SK-N-SH (cell line): ENCODE data around the gene ANKUB1. TPM values are rescaled to one million over a fixed set of nuclear protein-coding genes. Genes with fewer than 3 reads are reported as not detected.

Source experiments
- CTCF ChIA-PET: fragments of 300-600, 350-600 bp; formaldehyde crosslinking; extraction: SDS; loops from one replicate; lab custom pipeline; 2021; lab: Yijun Ruan, JAX
- POLR2A ChIA-PET: fragments of 350-600 bp; sonication (Branson Sonifier 250); formaldehyde crosslinking; extraction: SDS; loops from one replicate; lab custom pipeline; 2020; ENCODE audit warnings: antibody characterized with exemption, inconsistent platforms; lab: Yijun Ruan, JAX
- DNase-seq: peaks from one replicate; pipeline ENCODE4 v3.0.0; 2012
- H2AFZ ChIP-seq: fragments of 200-600 bp; sonication (generic); 2 replicates; pipeline ENCODE4 v1.8.1; 2016; ENCODE audit warnings: antibody characterized with exemption, mild to moderate bottlenecking, low read depth
- H3F3A ChIP-seq: fragments of 200-600 bp; sonication (generic); replicated peaks from 2 replicates; pipeline ENCODE3; 2016; ENCODE audit warnings: antibody characterized with exemption, mild to moderate bottlenecking; ENCODE audit not compliant: insufficient read depth
- H3K27ac ChIP-seq, 2 experiments: fragments of 200-500 bp in 1 of 2; fragments of 200-600 bp in 1 of 2; sonication (Bioruptor generic) in 1 of 2; sonication (generic), shearing (Covaris generic) in 1 of 2; 2 replicates each; pipeline versions ENCODE4 v1.5.1 to v1.6.1; 2014 to 2016; ENCODE audit warnings: low read depth in 2 of 2, inconsistent platforms in 1 of 2, low read length in 1 of 2, mild to moderate bottlenecking in 1 of 2, mixed read lengths in 1 of 2
- H3K27me3 ChIP-seq: fragments of 200-600 bp; sonication (generic), shearing (Covaris generic); 2 replicates; pipeline ENCODE4 v1.6.1; 2016; ENCODE audit warnings: mixed run types; ENCODE audit not compliant: insufficient read depth
- H3K36me3 ChIP-seq, 2 experiments: fragments of 200-500 bp in 1 of 2; fragments of 200-600 bp in 1 of 2; sonication (Bioruptor generic) in 1 of 2; sonication (generic) in 1 of 2; replicated peaks in 1 of 2; 2 replicates each; pipeline versions ENCODE3 to v1.5.1; 2014 to 2016; ENCODE audit warnings: low read length in 1 of 2, mild to moderate bottlenecking in 1 of 2; ENCODE audit not compliant: insufficient read depth in 2 of 2, control insufficient read depth in 1 of 2
- H3K4me1 ChIP-seq, 2 experiments: fragments of 200-500 bp in 1 of 2; fragments of 200-600 bp in 1 of 2; sonication (Bioruptor generic) in 1 of 2; sonication (generic), shearing (Covaris generic) in 1 of 2; 2 replicates each; pipeline versions ENCODE4 v1.5.1 to v1.6.1; 2014 to 2016; ENCODE audit warnings: low read depth in 1 of 2, low read length in 1 of 2, mixed run types in 1 of 2; ENCODE audit not compliant: insufficient read depth in 2 of 2, control insufficient read depth in 1 of 2
- H3K4me2 ChIP-seq: fragments of 200-600 bp; sonication (generic), shearing (Covaris generic); 2 replicates; pipeline ENCODE4 v1.6.1; 2017; ENCODE audit warnings: mixed run types
- H3K4me3 ChIP-seq, 2 experiments: fragments of 200-500 bp in 1 of 2; fragments of 200-600 bp in 1 of 2; sonication (Bioruptor generic) in 1 of 2; sonication (generic), shearing (Covaris generic) in 1 of 2; 2 replicates each; pipeline versions ENCODE4 v1.5.1 to v1.8.1; 2014 to 2016; ENCODE audit warnings: low read depth in 2 of 2, inconsistent platforms in 1 of 2, low read length in 1 of 2, mild to moderate bottlenecking in 1 of 2, mixed read lengths in 1 of 2, moderate library complexity in 1 of 2
- H3K79me2 ChIP-seq: fragments of 200-600 bp; sonication (generic); 2 replicates; pipeline ENCODE4 v1.8.1; 2017; ENCODE audit warnings: mild to moderate bottlenecking; ENCODE audit not compliant: insufficient read depth
- H3K9ac ChIP-seq: fragments of 200-600 bp; sonication (generic); 2 replicates; pipeline ENCODE4 v1.6.1; 2017; ENCODE audit warnings: mixed run types
- H3K9me2 ChIP-seq: fragments of 200-600 bp; sonication (generic); 2 replicates; pipeline ENCODE4 v1.6.1; 2017; ENCODE audit warnings: mixed run types
- H3K9me3 ChIP-seq: fragments of 200-600 bp; sonication (generic); 2 replicates; pipeline ENCODE4 v1.6.1; 2017; ENCODE audit warnings: mixed run types, mild to moderate bottlenecking, moderate library complexity
- H4K20me1 ChIP-seq: fragments of 200-600 bp; sonication (generic); 2 replicates; pipeline ENCODE4 v1.6.1; 2017; ENCODE audit warnings: mild to moderate bottlenecking, mixed run types; ENCODE audit not compliant: insufficient read depth
- EP300 ChIP-seq, 2 experiments: IDR thresholded peaks; 2 replicates each; pipeline versions ENCODE4 v1.4.0 to v1.6.1; 2012; ENCODE audit warnings: borderline replicate concordance in 1 of 2, low read depth in 1 of 2, low read length in 1 of 2
- EZH2phosphoT487 ChIP-seq: fragments of 200-600 bp; sonication (generic); IDR thresholded peaks from 2 replicates; pipeline ENCODE4 v1.6.1; 2017; ENCODE audit warnings: low read depth, mixed run types, mild to moderate bottlenecking, antibody characterized with exemption, moderate library complexity, borderline replicate concordance
- FOXM1 ChIP-seq: IDR thresholded peaks from 2 replicates; pipeline ENCODE4 v1.4.0; 2012; ENCODE audit warnings: low read depth, mild to moderate bottlenecking
- NFIC ChIP-seq: IDR thresholded peaks from 2 replicates; pipeline ENCODE4 v1.4.0; 2012; ENCODE audit warnings: borderline replicate concordance
- NRF1 ChIP-seq: IDR thresholded peaks from 2 replicates; pipeline ENCODE4 v1.6.1; 2012; ENCODE audit warnings: low read depth, mild to moderate bottlenecking, low read length
- RAD21 ChIP-seq: IDR thresholded peaks from 2 replicates; pipeline ENCODE4 v1.6.1; 2012; ENCODE audit warnings: mild to moderate bottlenecking, low read length
- TAF1 ChIP-seq: IDR thresholded peaks from 2 replicates; pipeline ENCODE4 v1.6.1; 2012; ENCODE audit warnings: low read depth, mild to moderate bottlenecking, low read length, moderate library complexity, borderline replicate concordance
- YY1 ChIP-seq: IDR thresholded peaks from 2 replicates; pipeline ENCODE4 v1.4.0; 2012; ENCODE audit warnings: low read depth, mild to moderate bottlenecking
- WGBS: methylation state at CpG from one replicate; pipeline ENCODE4 v1.1.6; 2017; ENCODE audit warnings: low lambda C conversion rate; 5-methylcytosine and 5-hydroxymethylcytosine counted together
- polyA plus RNA-seq, 3 experiments: library from polyadenylated mRNA; depleted of rRNA; stranded (reverse); fragments of >200 nt; gene quantifications; 2 replicates each; pipeline ENCODE4 v1.2.3, GENCODE V29; 2012
- TF ChIP-seq, protein P1 (sequence below): fragments of 150-350 bp; IDR thresholded peaks from 2 replicates; pipeline ENCODE4 v1.6.1; 2017; ENCODE audit warnings: antibody characterized with exemption, low read length, low read depth, borderline replicate concordance
- TF ChIP-seq, protein P2 (sequence below): fragments of 150-350 bp; IDR thresholded peaks from 2 replicates; pipeline ENCODE4 v1.6.1; 2016; ENCODE audit warnings: mild to moderate bottlenecking, low read depth, low read length
- TF ChIP-seq, protein P3 (sequence below): IDR thresholded peaks from 2 replicates; pipeline ENCODE4 v1.4.0; 2012; ENCODE audit warnings: low read depth
- TF ChIP-seq, protein P4 (sequence below): IDR thresholded peaks from 2 replicates; pipeline ENCODE4 v1.6.1; 2012; ENCODE audit warnings: mild to moderate bottlenecking, low read depth, low read length, moderate library complexity

The ANKUB1 gene
- polyA plus RNA-seq, 1 of the 3 experiments (the other 2 are of a cell fraction), result not detected

DNA sequence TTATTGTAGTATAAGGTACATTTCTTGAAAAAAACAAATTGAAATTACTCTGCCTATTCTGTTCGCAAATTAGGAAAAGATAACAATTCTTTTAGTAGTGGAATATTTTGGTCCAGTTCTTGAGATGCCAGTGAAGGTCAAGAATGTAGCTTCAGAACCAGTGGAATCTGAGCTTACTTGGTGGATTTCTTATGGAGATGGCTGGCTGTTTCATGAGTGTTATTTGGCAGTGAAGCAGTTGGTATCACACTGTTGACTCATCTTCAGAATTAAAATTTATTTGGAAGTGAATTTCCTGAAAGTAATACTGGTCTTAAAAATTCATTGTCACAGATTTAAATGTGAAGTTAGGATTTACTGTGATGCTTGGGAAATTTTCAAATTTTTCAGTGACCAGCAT is 39.7 kb upstream of the ANKUB1 start:
- no peaks in the 10 kb centered on the region for H3K9me2 ChIP-seq
- ChIA-PET CTCF (no interaction called here), POLR2A (no interaction called here)
- no peak overlapping the region for H3K4me2 ChIP-seq
- H2AFZ ChIP-seq, result no peak overlapping the region
- no peaks in the 10 kb centered on the region for H4K20me1 ChIP-seq
- H3K4me1 ChIP-seq, result no peaks in the 10 kb centered on the region
- H3K27ac ChIP-seq, result no peak overlapping the region
- TF ChIP-seq NRF1 (no peak), EZH2phosphoT487 (no peak), TAF1 (no peak), YY1 (no peak), NFIC (no peak)
- TF ChIP-seq, protein P1, sequence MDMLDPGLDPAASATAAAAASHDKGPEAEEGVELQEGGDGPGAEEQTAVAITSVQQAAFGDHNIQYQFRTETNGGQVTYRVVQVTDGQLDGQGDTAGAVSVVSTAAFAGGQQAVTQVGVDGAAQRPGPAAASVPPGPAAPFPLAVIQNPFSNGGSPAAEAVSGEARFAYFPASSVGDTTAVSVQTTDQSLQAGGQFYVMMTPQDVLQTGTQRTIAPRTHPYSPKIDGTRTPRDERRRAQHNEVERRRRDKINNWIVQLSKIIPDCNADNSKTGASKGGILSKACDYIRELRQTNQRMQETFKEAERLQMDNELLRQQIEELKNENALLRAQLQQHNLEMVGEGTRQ, result no peak
- TF ChIP-seq, protein P2, sequence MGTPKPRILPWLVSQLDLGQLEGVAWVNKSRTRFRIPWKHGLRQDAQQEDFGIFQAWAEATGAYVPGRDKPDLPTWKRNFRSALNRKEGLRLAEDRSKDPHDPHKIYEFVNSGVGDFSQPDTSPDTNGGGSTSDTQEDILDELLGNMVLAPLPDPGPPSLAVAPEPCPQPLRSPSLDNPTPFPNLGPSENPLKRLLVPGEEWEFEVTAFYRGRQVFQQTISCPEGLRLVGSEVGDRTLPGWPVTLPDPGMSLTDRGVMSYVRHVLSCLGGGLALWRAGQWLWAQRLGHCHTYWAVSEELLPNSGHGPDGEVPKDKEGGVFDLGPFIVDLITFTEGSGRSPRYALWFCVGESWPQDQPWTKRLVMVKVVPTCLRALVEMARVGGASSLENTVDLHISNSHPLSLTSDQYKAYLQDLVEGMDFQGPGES, result no peak
- TF ChIP-seq, protein P3, sequence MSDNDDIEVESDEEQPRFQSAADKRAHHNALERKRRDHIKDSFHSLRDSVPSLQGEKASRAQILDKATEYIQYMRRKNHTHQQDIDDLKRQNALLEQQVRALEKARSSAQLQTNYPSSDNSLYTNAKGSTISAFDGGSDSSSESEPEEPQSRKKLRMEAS, result no peak
- H3F3A ChIP-seq, result peaks cover 8% of the 10 kb centered on the region
- peaks cover 0 to 14% of the 10 kb centered on the region in 2 experiments for H3K36me3 ChIP-seq
- H3K4me3 ChIP-seq, result no peak overlapping the region
- peaks cover 55% of the 10 kb centered on the region for H3K79me2 ChIP-seq
- no peak overlapping the region for H3K9ac ChIP-seq
- 96% methylated on average over 1 of the region's 1 CpG for WGBS
- DNase-seq, result no peak
- H3K9me3 ChIP-seq, result peaks cover 14% of the 10 kb centered on the region; the same call in 1 of the 2 replicates
- no peaks in the 10 kb centered on the region for H3K27me3 ChIP-seq

DNA sequence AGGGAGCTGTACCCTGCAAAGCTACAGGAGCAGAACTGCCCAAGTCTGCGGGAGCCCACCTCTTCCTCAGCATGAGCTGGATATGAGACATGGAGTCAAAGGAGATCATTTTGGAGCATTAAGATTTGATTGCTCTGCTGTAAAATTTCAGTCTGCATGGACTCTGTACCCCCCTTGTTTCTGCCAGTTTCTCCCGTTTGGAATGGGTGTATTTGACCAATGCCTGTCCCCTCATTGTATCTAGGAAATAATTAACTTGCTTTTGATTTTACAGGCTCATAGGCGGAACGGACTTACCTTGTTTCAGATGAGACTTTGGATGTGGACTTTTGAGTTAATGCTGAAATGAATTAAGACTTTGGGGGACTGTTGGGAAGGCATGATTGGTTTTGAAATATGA is 39.0 kb upstream of the ANKUB1 start:
- H3K9me3 ChIP-seq, result peaks cover 14% of the 10 kb centered on the region; the same call in 1 of the 2 replicates
- H3K4me2 ChIP-seq, result no peak overlapping the region
- no peak overlapping the region for H3K4me3 ChIP-seq
- no peak overlapping the region for H2AFZ ChIP-seq
- WGBS, result 82% methylated on average over 4 of the region's 4 CpGs
- no peaks in the 10 kb centered on the region for H3K27me3 ChIP-seq
- H3K9me2 ChIP-seq, result no peaks in the 10 kb centered on the region
- H3K79me2 ChIP-seq, result peaks cover 49% of the 10 kb centered on the region
- H4K20me1 ChIP-seq, result no peaks in the 10 kb centered on the region
- H3F3A ChIP-seq, result peaks cover 8% of the 10 kb centered on the region
- CTCF ChIA-PET, result no interaction called here
- H3K27ac ChIP-seq, result no peak overlapping the region
- H3K9ac ChIP-seq, result no peak overlapping the region
- POLR2A ChIA-PET, result no interaction called here
- DNase-seq, result no peak
- peaks cover 0 to 14% of the 10 kb centered on the region in 2 experiments for H3K36me3 ChIP-seq
- H3K4me1 ChIP-seq, result no peaks in the 10 kb centered on the region
- TF ChIP-seq FOXM1 (no peak), RAD21 (no peak), EZH2phosphoT487 (no peak), YY1 (no peak), EP300 (IDR thresholded peaks at IDR 0.05; ENCODE audit: borderline replicate concordance in 1 of 2, low read depth in 1 of 2, low read length in 1 of 2) (no peak), NRF1 (no peak)
- TF ChIP-seq, protein P4, sequence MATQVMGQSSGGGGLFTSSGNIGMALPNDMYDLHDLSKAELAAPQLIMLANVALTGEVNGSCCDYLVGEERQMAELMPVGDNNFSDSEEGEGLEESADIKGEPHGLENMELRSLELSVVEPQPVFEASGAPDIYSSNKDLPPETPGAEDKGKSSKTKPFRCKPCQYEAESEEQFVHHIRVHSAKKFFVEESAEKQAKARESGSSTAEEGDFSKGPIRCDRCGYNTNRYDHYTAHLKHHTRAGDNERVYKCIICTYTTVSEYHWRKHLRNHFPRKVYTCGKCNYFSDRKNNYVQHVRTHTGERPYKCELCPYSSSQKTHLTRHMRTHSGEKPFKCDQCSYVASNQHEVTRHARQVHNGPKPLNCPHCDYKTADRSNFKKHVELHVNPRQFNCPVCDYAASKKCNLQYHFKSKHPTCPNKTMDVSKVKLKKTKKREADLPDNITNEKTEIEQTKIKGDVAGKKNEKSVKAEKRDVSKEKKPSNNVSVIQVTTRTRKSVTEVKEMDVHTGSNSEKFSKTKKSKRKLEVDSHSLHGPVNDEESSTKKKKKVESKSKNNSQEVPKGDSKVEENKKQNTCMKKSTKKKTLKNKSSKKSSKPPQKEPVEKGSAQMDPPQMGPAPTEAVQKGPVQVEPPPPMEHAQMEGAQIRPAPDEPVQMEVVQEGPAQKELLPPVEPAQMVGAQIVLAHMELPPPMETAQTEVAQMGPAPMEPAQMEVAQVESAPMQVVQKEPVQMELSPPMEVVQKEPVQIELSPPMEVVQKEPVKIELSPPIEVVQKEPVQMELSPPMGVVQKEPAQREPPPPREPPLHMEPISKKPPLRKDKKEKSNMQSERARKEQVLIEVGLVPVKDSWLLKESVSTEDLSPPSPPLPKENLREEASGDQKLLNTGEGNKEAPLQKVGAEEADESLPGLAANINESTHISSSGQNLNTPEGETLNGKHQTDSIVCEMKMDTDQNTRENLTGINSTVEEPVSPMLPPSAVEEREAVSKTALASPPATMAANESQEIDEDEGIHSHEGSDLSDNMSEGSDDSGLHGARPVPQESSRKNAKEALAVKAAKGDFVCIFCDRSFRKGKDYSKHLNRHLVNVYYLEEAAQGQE, result no peak
- TF ChIP-seq, all 33 proteins: peak for 0
